Activated T-cell treated with anti-CD3 and anti-CD28 coated beads for 48 hours (primary cell): Measurements from ENCODE around the gene TCF4.

Experiments
- DNase-seq: peaks from one replicate; pipeline ENCODE4 v3.0.0-alpha.2; 2020; ENCODE audit warnings: low read depth

Gene TCF4

DNA sequence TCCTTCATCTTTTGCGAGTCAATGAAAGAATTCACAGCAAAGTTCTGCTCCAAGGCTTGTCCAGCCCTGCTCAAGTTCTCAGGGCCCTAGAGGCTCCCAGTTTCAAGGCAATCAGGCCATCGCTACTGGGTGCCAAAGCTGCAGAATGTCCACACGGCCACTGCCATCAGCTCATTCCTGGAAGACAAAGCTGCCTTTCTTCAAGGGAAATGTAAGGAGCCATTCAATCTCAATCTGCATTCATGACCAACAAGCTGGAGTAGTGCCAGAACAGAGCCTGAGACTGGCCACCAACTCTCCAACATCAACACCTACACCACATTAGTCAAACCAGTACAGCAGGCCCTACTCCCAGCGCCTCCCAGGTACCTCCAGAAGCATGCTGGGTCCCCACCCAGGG, 202.2 kb downstream of the TCF4 start:
- DNase-seq: no peak

- DNase-seq: no peak
Observed at GRCh38 chr18:55384551-55385275, 203.3 kb downstream of the TCF4 start.

DNA sequence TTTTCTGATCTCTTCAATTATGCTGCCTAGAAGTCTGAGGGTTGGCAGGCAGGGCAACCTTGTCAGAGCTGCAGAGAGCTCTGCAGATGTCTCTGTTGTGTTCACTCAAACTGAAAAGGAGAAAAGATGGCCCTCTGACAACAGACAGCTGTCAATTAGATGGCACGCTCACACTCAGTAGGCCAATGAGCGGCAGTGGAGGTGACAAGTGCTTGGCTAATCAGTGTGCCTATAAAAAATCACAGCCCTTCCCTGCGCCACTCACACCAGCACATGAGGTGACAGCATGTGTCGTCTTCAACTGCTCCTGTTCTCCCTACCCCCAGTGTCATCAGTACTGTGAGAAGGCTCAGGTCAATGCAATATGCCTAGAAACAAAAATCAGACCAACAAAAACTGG, 203.9 kb downstream of the TCF4 start:
- DNase-seq: no peak

DNA sequence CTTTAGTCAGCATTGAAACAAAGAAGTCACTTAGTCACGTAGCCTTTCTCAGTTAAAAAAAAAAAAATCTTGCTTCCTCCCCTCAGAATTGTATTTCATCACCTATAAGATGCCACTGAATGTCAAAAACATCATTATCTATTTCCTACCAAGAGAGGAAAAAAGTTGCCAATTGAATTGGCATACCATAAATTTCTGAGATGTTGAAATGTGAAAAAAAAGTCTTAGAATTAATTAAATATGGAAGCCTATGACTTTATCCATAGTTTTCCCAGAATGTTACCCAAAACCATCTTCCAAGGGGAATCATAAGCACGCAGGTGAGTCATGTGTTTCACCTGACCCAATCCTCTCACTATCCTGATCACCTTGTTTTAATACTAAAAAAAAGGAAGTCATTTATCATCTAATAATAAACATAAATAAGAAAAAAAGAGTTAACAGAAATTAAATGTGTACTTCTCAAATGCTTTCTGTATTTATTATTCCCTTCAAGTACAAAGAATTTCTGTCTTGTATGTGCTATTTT, 205.7 kb downstream of the TCF4 start:
- DNase-seq: no peak

DNA sequence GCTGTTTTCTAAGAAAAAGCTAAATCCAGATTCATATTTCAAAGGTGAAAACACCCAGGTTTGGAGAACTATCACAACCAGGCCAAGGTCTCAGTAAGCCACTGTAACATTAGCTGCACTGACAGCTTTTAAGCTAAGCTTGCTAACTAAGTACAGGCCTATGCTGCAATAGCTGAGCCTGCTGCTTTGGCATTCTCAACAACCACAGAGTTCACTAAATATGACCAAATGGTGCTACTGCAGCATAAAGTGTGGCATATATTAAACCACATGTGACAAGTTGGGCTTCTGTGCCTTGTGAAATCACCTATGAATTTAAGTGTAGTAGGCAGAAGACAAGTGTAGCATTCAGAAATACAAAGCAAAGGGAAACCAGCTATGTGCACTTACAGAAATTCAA, 206.7 kb downstream of the TCF4 start:
- no peak for DNase-seq

DNA sequence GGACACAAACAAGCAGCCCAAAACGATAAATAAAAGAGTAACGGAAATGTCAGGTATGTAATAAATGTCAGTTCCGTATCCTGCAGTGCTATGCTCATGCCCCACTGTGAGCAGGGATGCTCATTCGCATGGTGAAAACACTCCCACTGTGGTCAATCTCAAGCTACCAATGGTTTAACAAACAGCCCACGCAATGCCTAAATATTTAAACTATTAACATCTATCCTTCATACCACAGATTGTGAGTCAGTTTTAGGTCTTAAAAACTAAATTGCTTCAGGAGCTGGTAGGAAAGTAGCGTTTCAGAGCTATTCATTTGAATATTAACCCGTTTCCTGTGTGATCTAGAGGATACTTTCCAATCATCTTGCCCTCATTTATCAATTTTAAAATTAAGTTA, 207.4 kb downstream of the TCF4 start:
- no peak for DNase-seq

DNA sequence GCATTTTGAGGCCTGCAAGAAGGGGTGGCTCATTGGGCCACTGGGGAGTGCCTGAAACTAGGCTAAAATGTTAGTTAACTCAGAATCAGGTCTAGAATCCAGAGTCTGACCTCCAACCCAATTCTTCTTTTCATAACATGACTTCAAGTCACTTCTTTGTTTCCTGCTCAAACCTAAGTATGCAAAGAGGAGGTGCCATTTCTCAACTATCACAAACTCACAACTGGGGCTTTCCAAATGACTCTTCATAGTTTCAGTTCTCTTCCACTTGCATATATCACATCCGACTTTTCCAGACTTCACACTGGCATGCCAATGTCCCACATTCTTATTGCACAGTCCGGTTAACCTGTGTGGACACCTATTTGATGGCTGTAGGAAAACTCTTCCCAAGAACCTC, 211.6 kb downstream of the TCF4 start:
- DNase-seq: no peak

DNA sequence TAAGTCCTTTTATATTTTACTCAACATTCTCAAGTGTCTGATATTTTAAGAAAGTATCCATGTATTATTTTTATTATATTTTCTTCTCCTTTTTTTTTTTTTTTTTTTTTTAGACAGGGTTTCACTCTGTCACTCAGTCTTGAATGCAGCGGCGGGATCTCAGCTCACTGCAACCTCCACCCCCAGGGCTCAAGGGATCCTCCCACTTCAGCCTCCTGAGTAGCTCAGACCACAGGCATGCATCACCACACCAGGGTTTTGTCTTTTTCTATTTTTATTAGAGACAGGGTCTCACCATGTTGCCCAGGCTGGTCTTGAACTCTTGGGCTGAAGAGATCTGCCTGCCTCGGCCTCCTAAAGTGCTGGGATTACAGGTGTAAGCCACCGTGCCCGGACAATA, 212.1 kb downstream of the TCF4 start:
- DNase-seq: no peak

DNA sequence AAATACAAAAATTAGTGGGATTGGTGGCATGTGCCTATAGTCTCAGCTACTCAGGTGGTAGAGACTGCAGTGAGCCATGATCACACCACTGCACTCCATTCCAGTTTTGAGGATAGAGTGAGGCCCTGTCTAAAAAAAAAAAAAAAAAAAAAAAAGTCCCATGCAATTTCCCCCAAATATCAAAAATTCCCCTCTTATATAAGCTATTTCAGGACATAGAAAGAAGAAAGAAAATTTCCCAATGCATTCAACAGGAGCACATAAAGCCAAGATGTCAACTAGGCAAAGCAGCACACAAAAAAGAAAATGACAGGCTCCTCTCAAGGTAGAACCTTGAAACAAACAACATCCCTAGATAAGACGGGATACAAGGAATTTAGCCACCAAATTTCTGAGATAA, 213.3 kb downstream of the TCF4 start:
- no peak for DNase-seq

DNA sequence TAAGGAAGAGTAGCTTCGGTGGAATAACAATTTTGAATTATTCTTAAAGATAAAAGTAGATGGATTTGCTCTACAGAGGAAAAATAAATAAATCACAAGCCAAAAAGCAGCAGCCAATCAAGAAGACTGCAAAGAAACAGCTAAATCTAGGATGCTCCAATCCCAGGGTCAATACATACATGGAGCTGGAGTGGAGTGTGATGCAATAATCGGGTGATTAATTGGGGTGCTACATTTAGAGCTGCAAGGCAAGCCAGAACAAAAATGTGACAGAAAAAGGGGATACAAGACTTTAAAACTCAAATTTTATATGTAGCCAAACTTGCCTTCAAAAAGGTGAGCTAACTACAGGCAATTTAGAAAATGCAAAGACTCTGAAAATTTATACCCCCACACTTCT, 215.8 kb downstream of the TCF4 start:
- DNase-seq: no peak

- no peak for DNase-seq
Observed at GRCh38 chr18:55370936-55371335, 217.1 kb downstream of the TCF4 start.

- DNase-seq: no peak
Observed at GRCh38 chr18:55369346-55369745, 218.6 kb downstream of the TCF4 start.

- no peak for DNase-seq
Observed at GRCh38 chr18:55365342-55365741, 222.7 kb downstream of the TCF4 start.

DNA sequence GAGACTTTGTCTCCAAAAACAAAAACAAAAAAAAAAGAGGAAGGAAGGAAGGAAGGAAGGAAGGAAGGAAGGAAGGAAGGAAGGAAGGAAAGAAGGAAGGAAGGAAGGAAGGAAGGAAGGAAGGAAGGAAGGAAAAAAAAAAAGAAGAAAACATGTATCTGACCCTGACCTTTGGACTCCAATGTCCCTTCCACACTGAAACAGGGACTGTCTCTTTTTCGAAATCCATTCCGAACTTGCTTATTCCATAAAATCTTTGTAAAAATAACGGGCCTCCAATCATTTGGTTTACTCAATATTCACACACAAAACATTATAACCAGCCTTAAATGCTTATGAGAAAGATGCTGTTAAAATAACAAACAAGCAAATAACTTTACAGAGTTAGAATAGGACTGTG, 225.7 kb downstream of the TCF4 start:
- no peak for DNase-seq

GRCh38 chr18:55361492-55362250, 226.3 kb downstream of the TCF4 start:
- no peak for DNase-seq

DNA sequence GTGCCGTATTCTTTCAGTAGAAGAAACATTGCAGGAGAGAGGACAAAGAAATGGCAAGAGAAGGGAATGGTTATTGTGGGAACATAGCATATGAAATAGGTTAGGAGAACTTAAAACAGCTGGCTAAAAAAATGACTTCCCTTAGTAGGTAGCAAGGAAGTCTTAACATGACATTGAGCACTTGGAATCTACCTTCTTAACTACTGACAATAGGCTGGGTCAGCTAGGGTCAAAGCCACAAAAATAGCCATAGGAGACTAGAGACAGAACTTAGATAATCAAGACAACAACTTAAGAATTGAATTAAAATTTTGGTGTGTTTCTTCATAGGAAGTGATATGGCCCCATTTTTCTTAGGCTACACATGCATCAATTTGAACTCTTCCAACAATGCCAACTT, 227.9 kb downstream of the TCF4 start:
- no peak for DNase-seq

DNA sequence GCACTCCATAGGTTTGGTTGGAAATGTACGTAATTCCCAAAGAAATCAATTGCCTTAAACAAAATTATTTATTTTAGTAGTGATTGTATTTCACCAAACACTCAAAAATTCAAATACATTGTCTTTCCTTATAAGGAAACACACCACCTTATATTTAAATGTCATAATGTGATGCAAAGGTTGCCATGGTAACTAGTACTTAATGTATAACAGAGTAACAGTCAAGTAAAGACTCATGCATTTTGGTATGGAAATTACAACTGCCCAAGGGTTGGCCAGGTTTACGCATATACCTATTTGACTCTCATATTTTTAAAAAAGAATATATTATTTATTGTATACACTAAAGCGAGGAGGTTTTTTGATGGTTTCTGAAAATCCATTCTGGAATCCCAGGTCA, 231.2 kb downstream of the TCF4 start:
- no peak for DNase-seq

- no peak for DNase-seq
Observed at GRCh38 chr18:55355223-55355622, 232.8 kb downstream of the TCF4 start.

DNA sequence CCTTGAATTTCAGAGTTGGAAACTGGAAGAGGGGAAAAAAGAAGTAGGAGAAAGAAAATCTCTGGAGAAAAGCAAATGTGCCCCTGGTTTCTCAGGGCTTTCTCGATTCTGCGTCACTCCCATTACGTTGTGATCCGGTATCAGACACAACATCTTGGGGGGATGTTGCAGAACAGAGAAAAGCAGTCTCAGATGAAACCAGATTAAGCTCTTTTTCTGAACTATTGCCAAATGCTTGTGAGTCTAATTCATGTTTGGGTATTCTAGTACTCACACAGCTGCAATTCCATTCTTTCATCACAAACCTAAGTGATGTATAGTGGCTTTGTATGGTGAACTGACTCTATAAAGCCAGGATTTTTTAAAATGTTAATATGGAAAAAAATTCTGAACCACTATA, 233.2 kb downstream of the TCF4 start:
- no peak for DNase-seq

DNA sequence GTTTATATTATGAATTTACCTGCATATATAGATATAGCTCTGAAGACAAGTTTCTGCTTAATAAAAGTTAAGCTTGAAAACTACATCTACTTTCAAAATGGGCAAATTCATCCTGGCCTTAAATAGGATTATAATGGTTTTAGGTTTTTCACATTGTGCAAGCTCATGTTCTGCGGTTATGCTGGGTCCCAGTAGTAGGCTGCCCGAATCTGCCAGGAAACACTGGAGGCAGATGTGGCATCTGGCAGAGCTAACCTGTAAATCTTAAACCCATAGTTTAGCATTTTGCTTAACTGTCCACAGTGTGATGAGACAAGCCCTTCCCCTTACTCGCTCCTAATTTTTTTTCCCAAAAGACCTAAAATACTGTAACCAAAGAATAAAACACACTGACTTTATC, 234.2 kb downstream of the TCF4 start:
- DNase-seq: no peak

DNA sequence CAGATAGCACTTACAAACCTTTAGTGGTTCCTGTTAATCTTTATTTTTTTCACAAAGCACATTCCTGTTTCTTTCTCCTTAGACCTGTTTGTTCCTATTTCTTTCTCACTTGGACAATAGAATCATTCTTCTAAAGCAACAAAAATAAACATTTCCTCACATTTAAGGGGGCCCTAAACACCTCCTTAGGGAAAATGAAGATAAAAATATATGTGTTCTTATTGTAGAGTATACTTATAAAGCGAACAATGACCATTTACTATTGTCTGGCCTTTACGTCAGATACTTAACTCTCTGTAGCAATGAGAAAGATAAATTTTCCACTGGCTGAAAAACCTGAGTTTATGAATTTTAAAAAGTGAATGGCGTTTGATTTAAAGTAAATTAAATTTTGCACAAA, 234.6 kb downstream of the TCF4 start:
- no peak for DNase-seq

DNA sequence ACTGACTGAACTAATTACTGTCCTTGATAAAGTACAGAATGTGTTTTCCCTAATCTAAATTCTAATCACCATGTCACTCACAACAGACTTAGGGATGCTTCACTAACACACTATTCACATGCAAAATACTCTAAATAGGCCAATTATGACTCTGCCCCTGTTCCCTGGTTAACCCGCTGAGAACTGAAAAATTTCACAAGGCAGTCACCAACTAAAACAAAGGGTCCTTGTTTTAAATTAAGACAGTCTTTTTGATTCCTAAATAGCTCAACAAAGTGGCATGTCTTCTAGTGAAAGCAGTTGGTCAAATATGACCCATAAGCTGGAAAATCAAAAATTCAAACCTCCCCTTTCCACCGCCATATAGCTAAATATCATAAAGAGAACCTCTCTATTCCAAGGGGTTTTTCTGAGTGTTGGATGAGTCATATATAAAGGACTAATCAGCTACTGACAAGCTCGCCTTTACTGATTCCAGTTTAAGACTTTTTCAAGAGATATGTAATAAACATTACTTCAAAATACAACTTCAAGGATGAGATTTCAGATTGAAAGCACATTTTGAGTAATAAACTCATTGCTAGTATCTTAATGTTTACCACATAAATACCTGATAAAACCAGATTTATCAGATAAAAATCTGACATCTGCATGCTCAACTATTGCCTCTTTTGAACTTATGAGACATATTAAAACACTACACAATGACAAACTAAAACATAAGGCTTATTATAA, 235.8 kb downstream of the TCF4 start:
- no peak for DNase-seq

- DNase-seq: no peak
Observed at GRCh38 chr18:55351241-55351691, 236.7 kb downstream of the TCF4 start.
